AG10803 (cell line): ENCODE data around the gene KCNIP4.

Experiments
- DNase-seq: peaks from one replicate; pipeline ENCODE4 v3.0.0; 2010; ENCODE audit warnings: low read depth
- H3K4me3 ChIP-seq: 2 replicates; pipeline ENCODE4 v1.5.1; 2011; ENCODE audit warnings: mild to moderate bottlenecking, low read length, control low read depth
- CTCF ChIP-seq: conservative IDR thresholded peaks from 2 replicates; pipeline ENCODE4 v1.5.1; 2011; ENCODE audit warnings: mild to moderate bottlenecking, low read length, control low read depth, inconsistent platforms

The KCNIP4 gene

DNA sequence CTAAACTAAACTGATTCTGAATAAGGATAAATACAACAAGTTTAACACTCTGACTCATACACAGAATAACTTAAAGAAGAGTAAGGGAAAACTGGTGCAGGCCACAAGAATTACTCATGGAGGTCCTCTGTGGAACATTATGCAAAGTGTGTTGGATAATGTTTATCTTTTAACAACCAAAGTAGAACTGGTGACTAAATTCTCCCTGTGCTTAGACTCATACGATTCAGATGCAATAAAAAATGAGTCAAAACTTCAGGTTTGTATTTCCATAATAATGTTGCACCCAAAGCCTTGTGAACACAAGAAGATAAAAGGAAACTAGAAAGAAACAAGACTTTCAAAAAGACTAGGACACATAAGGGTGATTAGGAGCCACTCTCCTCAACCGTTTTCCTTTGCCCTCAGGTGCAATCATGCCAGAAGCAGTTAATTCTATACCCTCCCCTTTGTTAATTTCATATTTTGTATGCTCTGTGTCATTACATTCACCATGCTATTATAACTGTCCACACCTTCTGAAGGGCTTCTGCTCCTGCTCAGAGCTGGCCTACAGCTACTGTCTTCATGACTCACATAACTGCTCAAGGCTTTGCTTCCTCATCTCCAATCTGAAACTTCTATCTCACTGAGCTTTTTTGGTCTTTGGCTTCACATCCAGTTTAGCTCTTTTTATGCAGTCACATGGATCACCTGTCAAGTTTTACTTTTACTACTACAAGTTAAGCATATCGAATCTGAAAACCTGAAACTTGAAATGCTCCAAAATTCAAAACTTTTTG lies 60.2 kb downstream of the KCNIP4 start:
- DNase-seq: peak; percentile 75
- H3K4me3 ChIP-seq: no peak overlapping the region
- TF ChIP-seq CTCF: no peak

DNA sequence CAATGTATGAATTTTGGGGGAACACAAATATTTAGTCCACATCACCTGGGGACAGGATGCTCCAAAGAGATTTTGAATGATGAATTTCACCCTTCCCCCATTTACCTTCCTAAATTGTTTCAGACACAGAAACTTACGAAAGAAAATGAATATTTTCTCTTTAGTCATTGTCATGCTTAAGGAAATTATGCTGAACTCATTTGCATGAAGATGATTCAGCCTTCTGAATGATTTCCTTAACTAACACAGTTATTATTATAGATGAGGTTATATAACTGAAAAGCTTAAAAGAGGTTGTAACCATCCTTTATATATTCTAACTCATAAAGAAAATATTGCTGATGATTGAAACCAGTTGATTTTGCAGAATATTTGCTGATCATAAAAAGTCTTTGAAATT lies 61.1 kb downstream of the KCNIP4 start:
- no peak overlapping the region for H3K4me3 ChIP-seq

DNA sequence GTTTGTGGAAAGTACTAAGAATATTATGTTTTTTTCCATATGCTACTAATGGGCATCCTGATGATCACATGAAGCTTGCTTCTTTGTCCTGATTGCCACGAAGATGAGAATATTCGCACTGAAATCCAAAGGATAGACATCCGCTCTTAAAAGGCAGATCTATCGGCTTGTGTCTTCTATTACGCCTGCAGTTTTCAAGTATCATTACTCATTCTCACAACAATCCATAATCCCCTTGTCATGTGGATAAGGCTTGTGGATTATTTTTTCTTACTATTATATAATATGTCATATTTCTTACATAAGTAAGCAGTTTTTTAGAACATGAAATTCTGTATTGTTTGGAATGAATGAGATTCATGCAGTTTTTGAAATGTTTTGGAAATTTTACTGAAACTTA lies 62.8 kb downstream of the KCNIP4 start:
- TF ChIP-seq CTCF: no peak

More for the DNA sequence above, 61.1 kb downstream of the KCNIP4 start:
- no peak for DNase-seq
- no peak for TF ChIP-seq CTCF

GRCh38 chr4:21885241-21885640 lies 63.3 kb downstream of the KCNIP4 start:
- TF ChIP-seq CTCF: no peak
- DNase-seq: peak; percentile 63
- H3K4me3 ChIP-seq: no peak overlapping the region

More for the DNA sequence above, 62.8 kb downstream of the KCNIP4 start:
- no peak for DNase-seq
- H3K4me3 ChIP-seq: no peak overlapping the region

DNA sequence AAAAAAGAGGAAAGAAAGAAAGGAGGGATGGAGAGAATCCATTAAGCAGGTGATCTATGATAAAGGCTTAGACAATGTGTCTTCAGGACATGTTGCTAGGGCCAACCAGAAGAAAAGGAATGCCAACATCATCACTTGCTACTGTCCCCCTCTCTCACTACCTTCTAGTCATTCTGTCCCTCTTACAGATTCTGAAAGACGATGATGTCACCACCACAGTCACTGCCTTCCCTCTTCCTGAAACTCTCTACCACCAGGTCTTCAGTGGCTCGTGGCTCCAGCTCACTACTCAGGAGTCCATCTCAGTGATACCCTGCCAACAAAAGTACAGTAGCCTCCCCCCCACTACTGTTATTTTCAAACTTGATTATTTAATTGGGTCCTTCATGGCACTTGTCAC lies 64.0 kb downstream of the KCNIP4 start:
- H3K4me3 ChIP-seq: no peak overlapping the region
- TF ChIP-seq CTCF: no peak
- no peak for DNase-seq

DNA sequence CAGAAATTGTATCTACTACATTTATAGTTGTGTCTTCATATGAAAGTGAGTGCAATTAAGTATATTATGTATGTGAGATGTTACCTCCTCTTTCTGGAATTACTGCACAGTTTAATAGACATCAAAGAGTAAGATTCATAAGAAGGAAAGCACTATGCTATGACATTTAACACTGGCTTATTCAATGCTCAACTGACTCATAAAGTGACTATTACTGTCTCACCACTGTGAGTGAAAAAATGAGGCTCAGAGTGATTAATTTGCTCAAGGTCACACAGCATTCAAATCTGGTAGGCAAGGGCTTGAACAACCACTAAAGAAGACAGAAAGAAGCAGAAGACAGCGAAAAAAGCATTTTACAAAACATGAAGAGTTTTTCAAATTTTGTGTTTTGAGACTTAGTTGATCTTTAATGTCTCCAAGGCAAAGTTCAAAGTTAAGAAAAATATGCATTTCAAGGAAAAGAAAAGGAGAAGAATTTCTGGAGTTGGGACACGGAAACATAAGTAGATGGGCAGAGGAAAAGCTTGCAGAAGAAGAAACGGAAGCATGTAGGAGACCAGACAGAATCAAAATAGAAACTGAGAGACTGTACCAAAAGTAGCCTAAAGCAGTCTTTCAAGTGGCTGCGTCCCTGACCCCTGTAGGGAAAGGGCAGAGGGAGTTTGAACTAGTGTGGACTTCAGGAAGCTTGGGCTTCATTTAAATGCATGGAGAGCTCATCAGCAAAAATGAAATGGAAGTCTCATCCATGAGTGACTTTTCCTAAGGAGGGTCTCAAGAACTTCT lies 66.3 kb downstream of the KCNIP4 start:
- no peak for DNase-seq
- no peak overlapping the region for H3K4me3 ChIP-seq
- TF ChIP-seq CTCF: no peak

- DNase-seq: no peak
- TF ChIP-seq CTCF: peak; percentile 17; the same call in 1 of the 2 replicates
- no peak overlapping the region for H3K4me3 ChIP-seq
Measured at GRCh38 chr4:21879187-21879586, 69.4 kb downstream of the KCNIP4 start.
